ENCODE data around the gene LRRC9.

GRCh38 chr14:59986556-59987059 lies 66.7 kb downstream of the LRRC9 start:
- no peak for TF ChIP-seq POLR2AphosphoS5 (IDR thresholded peaks at IDR 0.05; ENCODE audit: low read depth, low read length)
- TF ChIP-seq CTCF (IDR thresholded peaks at IDR 0.05) = no peak
- TF ChIP-seq ELF1 (IDR thresholded peaks at IDR 0.05) = no peak
- no peak for TF ChIP-seq FOXM1 (IDR thresholded peaks at IDR 0.05; ENCODE audit: low read depth)
- no peak for TF ChIP-seq MAX (IDR thresholded peaks at IDR 0.05; ENCODE audit: low read depth)
- no peak for TF ChIP-seq RAD21 (IDR thresholded peaks at IDR 0.05; ENCODE audit: low read length)
- no peak for TF ChIP-seq EP300 (IDR thresholded peaks at IDR 0.05; ENCODE audit: borderline replicate concordance in 1 of 2, low read depth in 1 of 2, low read length in 1 of 2)

All from SK-N-SH (cell line).